HL-60 (cell line): ENCODE data around the gene FAM117A.

ENCODE experiments used
- CTCF ChIP-seq: IDR thresholded peaks from one replicate; pipeline ENCODE4 v1.5.1; 2011; ENCODE audit warnings: low read length, control low read depth, inconsistent platforms; ENCODE audit not compliant: insufficient read depth
- GABPA ChIP-seq: IDR thresholded peaks from 2 replicates; pipeline ENCODE4 v1.6.1; 2012; ENCODE audit warnings: low read depth
- POLR2AphosphoS5 ChIP-seq: IDR thresholded peaks from 2 replicates; pipeline ENCODE4 v1.6.1; 2012; ENCODE audit warnings: low read depth

GRCh38 chr17:49783791-49784190 lies 19.9 kb upstream of the FAM117A start:
- TF ChIP-seq GABPA (no peak), CTCF (no peak), POLR2AphosphoS5 (no peak)
